ENCODE data around the gene KNTC1.
"Not testable (repeated sequence)": the region's sequence is repeated elsewhere in the genome, so short reads cannot be mapped to it uniquely, and the experiment has no call there.

The KNTC1 gene

DNA sequence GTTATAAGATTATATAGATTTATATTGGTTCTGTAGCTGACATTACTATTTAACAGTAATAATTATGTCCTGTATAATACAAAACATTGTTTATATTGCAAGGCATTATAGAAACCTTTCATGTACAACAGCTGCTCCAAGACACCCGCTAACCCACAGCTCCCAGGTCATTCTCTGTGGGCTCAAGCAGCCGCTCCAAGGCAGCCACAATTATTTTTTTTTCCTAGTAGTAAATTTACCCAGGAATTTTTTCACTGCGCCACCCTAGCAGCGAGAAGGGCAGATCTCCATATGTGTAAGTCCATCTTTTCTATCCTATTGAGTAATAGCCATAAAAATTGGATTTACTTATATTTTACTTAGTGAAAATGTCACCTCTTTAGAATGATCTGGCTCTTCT is 36.3 kb downstream of the KNTC1 start:
- no peak for DNase-seq

DNA sequence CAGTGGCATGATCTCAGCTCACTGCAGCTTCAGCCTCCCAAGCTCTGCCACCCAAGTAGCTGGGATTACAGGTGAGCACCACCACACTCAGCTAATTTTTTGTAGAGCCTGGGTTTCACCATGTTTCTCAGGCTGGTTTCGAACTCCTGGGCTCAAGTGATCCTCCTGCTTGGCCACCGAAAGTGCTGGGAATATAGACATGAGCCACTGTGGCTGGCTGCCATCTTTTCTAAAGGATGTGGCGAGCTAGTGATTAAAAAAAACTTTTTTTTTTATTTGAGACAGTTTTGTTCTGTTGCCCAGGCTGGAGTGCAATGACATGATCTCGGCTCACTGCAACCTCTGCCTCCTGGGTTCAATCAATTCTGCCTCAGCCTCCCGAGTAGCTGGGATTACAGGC is 39.8 kb downstream of the KNTC1 start:
- not testable (repeated sequence) for DNase-seq

DNA sequence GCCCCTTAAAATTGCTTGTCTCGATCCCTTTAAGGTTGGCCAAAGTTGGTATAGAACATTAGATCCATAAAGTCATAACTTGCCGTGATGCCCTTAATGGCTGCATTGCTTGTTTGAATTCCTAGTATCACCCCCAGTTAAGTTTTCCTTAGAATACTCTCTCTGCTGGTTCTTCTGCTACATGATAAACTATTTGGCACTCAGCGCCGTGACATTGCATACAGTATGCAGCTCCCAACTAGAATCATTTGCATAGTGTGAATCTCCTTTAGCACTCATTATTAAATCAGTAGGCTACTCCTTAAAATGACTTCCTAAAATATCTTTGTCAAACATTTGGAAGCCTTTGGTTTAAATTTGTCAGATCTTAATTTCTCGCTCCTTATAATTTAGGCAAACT is 42.2 kb downstream of the KNTC1 start:
- DNase-seq: no peak

DNA sequence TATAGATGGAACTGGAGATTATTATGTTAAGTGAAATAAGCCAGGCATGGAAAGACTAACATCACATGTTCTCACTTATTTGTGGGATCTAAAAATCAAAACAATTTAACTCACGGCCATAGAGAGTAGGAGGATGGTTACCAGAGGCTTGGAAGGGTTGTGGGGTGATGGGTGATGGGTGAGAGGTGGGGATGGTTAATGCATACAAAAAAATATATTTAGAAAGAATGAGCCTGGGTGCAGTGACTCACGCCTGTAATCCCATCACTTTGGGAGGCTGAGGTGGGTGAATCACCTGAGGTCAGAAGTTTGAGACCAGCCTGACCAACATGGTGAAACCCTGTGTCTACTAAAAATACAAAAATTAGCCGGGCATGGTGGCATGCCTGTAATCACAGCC is 43.0 kb downstream of the KNTC1 start:
- not testable (repeated sequence) for DNase-seq

DNA sequence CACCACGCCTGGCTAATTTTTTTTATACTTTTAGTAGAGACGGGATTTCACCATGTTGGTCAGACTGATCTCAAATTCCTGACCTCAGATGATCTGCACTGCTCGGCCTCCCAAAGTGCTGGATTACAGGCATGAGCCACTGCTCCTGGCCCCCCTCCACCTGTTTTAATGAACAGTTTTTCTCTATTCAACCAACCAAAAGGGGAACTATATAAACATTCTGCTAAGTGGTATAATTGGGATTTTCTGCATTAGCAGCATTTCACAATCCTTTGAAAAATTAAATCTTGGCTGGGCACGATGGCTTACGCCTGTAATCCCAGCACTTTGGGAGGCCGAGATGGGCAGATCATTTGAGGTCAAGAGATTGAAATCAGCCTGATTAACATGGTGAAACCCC is 44.8 kb downstream of the KNTC1 start:
- no peak for DNase-seq

DNA sequence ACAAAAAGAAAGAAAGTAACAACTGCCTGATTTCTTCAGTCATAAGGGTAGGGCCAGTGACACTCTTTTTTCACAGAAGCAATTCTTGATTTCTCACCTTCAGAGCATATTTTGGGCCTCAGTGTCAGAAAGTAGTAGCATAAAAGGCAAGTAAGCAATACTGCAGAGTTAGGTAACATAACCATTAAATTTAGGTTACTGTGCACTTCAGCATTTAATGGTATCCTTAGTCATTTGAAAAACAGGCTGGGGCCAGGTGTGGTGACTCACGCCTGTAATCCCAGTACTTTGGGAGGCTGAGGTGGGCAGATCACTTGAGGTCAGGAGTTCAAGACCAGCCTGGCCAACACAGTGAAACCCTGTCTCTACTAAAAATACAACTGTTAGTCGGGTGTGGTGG is 56.2 kb downstream of the KNTC1 start:
- not testable (repeated sequence) for DNase-seq

DNA sequence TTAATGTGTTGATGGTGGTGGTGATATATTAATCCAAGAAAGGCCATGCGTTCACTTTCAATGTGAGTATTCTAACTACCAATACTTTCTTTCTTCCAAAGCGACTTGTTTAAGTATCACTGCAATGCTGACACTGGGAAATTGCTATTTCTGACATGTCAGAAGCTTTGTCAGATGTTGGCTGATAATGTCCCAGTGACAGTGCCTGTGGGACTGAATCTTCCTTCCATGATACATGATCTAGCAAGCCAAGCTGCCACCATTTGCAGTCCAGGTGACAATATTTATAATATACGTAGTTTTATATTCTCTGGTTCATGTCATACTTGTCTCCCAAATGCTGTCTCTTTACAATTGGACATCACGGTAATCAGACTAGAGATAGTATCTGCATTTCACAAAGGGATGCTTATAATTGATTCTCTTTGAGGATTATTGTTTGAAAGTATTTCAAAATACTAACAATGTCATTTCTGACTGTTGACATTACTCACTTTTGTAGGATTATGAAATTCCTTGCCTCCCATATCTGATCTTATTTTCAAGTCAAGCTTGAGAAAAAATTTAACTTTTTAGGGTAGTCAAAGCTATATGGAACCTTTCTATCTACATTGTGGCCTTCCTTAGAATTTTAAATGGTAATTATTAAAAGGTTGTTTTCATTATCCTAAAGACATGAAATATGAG is 57.3 kb downstream of the KNTC1 start:
- DNase-seq: no peak

DNA sequence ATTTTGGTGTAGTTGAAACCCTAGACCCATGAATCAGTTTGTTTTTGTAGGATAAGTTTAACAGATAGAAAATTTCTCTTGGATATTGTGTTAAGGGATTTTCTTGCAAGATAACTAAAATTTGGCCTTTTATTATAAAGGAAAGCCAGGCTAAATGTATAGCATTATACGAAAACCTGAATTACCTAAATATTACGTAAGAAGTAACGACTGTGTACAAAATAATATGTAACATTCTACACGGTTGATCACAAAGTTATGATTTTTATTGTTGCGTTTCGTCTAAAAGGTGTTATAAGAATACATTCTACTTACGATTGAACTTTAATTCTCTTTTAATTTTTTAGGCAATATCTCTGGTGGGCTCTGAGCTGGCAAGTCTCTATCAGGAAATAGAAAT is 63.9 kb downstream of the KNTC1 start:
- DNase-seq: no peak

DNA sequence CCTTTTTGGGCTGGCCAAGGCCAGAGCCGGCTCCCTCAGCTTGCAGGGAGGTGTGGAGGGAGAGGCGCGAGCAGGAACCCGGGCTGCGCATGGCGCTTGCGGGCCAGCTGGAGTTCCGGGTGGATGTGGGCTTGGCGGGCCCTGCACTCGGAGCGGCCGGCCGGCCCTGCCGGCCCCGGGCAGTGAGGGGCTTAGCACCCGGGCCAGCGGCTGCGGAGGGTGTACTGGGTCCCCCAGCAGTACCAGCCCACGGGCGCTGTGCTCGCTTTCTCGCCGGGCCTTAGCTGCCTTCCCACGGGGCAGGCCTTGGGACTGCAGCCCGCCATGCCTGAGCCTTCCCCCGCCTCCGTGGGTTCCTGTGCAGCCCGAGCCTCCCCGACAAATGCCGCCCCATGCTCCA is 64.9 kb downstream of the KNTC1 start:
- DNase-seq: not testable (repeated sequence)

DNA sequence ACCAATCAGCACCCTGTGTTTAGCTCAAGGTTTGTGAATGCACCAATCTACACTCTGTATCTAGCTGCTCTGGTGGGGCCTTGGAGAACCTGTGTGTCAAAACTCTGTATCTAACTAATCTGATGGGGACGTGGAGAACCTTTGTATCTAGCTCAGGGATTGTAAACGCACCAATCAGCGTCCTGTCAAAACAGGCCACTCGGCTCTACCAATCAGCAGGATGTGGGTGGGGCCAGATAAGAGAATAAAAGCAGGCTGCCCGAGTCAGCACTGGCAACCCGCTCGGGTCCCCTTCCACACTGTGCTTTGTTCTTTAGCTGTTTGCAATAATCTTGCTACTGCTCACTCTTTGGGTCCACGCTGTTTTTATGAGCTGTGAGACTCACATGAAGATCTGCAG is 65.5 kb downstream of the KNTC1 start:
- DNase-seq: not testable (repeated sequence)

DNA sequence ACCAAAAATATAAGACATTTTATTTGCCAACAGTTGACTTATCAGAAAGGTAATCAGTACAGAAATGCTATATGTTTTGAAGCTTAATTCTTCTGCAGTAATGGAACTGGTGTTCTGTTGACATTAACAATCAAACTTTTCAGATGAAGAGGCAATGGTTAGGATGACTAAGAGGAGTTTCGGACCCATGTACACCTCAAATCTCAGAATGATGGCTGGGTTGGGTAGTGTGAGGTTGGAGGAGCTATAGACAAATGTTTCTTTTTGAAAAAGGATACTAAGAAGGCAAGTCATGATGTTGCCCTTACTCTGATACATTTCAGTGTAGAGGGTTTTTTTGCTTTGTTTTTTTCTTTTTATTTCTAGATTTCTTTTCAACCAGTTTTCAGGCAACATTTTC is 66.9 kb downstream of the KNTC1 start:
- DNase-seq: no peak

DNA sequence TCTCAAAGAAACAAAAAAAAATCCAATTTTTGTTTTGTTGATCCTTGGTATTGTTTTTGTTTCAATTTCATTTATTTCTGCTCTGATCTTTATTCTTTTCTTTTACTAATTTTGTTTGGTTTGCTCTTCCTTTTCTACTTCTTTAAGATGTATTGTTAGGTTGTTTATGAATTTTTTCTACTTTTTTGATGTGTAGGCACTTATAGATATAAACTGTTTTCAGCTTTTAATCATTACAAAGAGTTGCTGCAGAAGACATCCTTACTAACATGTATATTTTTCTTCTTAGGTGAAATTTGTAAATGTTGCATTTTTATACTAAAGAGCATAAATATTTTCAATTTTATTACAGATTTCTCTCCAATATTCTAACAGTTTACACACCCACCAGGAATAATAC is 69.8 kb downstream of the KNTC1 start:
- DNase-seq: no peak

DNA sequence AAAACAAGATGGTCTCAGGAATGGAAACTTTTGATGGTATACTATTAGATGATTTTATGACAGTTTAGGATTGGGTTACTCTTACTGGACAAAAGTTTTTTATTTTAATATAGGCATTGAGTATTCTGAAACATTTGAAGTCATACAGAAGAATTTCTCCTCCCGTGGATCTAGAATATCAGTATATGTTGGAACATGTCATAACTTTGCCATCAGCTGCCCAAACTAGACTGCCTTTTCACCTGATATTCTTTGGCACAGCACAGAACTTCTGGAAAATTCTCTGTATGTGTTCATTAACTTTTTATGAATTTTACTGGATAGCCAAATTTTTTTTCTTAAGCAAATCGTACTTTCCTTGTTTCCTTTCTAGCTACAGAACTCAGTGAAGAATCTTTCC is 75.4 kb downstream of the KNTC1 start:
- DNase-seq: no peak

DNA sequence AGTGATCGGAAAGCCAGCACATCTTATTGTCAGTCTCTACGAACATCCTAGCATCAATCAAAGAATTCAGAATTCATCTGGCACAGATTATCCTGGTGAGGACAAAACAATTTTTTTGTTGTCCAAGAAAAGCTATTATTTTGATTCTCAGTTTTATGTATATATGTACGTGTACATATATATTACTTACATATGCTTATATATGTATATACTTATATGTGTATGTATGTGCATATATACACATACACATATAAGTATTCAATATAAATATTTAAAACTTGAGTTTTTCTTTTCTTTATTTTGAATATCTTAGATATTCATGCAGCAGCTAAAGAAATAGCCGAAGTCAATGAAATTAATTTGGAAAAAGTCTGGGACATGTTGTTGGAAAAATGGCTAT is 77.9 kb downstream of the KNTC1 start:
- DNase-seq: no peak

DNA sequence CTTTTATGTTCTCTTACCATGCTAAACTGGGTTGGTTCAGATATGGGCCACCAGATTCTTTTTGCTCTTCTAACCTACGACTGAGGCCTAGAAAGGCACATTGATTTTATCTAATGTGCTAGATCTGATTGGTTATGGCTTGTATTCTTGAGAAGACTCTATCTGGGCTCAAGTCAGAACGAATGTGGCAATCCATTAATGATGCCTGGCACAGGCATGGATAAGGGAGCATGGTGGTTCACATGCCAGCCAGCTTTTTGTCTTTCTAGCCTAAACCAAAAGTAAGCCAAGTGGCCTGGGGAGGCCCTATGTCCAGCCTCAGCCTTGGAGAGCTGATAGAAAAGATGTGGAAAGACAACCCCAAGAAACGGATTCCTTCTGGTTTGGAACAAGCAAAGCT is 82.7 kb downstream of the KNTC1 start:
- DNase-seq: no peak

DNA sequence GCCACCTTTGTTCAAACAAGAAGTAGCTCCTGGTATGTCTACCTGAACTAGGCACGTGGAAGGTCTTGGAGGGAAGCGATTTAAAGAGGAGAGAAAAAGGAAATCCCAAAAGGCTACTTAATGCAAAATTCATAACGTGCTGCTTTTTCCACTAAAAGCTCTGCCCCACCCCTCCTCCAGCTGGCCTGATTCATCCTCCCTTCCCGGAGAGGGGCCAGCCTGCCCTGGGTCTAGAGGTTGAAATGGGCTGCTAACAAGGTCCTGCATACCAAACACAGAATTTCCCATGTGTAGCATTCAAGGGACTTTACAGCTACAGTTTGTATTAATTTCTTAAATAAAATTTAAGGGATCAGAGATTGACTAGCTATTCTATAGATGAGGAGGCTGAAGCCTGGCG is 83.2 kb downstream of the KNTC1 start:
- DNase-seq: no peak

DNA sequence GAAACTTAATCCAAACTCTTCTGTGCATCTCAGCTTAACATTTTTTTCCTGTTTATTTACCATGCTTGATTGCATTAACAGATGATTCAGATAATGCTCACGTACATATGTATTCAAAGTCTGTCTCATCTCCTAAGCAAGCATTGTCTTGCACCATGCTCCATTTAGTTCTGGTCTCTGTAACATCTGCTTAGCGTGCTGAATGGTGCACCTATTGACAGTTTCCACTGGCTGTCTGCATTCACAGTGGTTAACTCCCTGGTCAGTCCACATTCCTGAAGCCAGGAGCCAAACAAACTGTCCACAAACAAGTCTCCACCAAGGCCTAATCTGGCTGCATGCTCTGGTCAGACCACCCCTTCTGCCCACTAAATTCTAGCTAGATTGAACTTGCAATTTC is 83.9 kb downstream of the KNTC1 start:
- DNase-seq: no peak

DNA sequence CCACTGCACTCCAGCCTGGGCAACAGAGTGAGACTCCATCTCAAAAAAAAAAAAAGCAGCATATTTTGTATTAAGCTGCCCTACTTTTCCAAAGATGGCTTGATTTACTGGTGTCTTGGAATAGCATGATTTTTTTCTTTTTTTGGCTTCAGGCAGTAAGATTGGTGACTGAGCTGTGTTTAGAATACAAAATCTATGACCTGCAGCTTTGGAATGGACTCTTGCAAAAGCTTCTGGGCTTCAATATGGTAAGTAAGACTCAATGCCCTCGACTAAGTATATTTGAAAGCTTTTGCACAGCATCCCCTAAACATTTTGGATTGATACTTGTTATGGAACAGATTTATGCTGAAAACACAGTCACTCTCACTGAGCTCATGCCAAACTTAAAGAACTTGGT is 87.8 kb downstream of the KNTC1 start:
- DNase-seq: no peak

DNA sequence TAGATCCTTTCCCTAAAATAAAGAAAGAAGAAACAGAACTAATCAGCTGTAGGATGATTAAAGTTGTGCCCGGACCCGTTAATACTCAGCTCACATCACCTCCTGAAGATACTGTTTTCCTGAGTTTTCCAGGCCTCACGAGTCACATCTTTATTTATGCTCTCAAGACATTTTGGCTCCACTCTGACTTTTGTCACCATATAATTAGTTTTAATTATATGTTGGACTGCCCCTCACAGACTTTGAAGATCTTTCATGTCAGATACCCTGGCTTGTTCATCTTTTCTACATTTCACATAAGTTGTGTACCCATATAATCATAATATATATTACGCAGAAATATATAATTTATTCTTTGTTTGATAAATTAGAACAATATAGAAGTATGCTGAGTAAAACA is 88.7 kb downstream of the KNTC1 start:
- no peak for DNase-seq

DNA sequence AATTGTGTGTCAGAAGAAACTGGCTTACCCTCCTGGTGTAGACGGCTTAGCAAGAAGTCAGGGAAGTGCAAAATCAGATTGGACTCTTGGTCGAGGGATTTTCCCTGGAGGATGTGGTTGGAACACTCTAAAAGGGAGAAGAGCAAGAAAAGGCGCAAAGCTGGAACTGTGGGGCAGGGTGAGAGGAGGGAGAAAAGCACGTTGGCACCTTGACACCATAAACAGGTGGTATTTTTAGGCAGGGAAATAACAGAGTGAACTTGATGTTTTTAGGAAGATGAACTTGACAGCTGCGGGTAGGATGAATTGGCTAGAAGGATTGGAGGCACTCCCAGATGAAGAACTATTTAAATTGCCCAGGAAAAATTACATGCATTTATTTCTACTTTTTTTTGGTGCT is 108.4 kb downstream of the KNTC1 start:
- no peak for DNase-seq

DNA sequence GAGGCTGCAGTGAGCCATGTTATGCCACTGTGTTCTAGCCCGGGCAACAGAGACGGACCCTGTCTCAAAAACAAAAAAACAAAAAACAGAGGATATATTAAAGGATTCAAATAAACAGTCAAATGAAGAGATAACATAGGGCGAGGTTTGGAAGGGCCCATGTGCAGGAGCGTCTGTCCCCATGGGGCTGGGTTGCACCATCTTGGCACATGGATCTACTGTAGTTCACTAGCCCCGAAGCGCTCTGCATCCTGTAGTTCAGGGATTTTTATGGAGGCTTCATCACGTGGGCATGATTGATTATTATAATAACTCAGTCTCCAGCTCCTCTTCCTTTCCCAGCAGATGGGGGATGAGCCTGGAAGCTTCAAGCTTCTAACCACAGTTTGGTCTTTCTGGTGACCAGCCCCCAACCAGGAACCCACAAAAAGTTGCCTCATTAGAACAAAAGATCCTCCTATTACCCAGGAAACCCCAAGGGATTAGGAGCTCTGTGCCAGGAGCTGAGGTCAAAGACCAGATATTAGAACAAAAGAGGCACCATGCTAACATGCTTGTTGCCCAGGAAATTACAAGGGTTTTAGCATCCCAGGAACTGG is 116.3 kb downstream of the KNTC1 start:
- DNase-seq: no peak

DNA sequence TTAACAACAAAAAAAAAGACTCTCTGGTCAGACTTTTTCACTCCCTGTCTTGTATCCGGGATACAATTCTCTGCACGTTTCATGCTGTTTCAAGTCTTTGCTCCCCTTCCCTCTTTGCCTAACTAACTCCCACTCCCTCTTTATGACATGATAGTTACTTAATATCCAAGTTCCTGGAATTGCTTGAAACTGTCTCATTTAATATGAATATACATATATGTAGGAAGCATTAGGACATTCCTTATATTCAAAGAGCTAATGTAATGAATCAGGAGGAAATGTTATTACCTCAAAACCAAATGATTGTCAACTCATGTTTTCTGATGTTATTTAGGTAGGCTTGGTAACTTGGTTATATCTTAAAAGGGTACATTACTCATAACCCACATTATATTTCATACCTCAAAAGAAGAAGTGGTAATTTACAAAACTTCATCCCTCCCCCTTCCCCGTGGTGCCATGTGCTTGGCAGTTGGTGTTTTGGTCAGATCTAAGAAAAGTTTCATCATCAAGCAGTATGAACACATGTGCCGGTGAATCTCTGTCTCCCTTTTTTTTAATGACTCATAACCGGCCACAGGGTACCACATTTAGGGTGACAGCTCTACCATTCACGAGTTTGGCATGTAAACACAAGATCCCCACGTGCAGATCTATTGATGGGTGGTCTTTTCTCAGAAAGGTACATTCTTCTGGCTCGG is 119.6 kb downstream of the KNTC1 start:
- DNase-seq: no peak

DNA sequence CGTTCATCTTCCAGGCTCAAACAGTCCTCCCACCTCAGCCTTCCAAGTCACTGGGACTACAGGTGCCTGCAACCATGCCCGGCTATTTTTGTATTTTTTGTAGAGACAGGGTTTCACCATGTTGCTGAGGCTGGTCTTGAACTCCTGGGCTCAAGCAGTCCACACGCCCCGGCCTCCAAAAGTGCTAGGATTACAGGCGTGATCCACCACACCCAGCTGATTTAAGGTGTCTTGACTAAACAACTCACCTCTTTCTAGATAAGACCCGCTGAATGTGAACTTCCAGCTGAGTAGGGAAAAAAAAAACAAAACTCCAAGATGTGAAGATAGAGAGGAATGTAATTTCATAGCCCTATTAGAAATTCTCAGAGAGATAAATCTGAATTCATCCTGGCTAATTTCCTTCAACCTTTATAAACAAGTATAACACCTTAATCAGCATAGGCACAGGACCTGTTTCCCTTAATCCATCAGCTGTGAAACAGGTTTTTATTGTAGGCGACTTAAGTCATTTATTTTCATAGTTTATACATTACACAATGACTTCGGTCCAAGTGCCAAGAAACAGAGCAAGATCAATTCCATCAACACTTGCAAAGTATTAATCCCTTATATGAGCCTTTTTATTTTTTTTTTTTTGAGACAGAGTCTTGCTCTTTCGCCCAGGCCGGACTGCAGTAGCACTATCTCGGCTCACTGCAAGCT is 124.6 kb downstream of the KNTC1 start:
- DNase-seq: no peak

DNA sequence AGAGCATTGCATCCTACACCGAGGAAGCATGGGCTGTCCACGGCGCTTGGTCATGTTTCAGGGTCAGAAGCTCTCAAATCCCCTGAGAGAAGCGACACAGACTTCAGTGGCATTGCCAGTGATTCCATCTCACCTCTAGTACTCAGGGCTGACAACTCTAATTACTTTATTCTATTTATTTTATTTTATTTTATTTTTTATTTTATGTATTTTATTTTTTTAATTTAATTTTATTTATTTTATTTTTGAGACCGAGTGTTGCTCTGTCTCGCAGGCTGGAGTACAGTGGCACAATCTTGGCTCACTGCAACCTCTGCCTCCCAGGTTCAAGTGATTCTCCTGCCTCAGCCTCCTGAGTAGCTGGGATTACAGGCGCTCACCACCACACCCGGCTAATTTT is 126.2 kb downstream of the KNTC1 start:
- not testable (repeated sequence) for DNase-seq
